ENCODE results near the gene MYO7A. TPM values are rescaled to one million over a fixed set of nuclear protein-coding genes. Genes with fewer than 3 reads are reported as not detected.

The MYO7A gene
- total and polyA plus RNA-seq, 2 of the 8 experiments (the other 6 are each of a cell fraction or from before 2014, with no cell fraction given), result 1.5 to 1.9 TPM

- TF ChIP-seq USF2 (IDR thresholded peaks at IDR 0.05; ENCODE audit: low read length) (no peak), TEAD4 (IDR thresholded peaks at IDR 0.05; ENCODE audit: low read depth, low read length) (no peak), BCL11A (IDR thresholded peaks at IDR 0.05; ENCODE audit: low read depth in 2 of 2, low read length in 2 of 2) (no peak), BACH1 (IDR thresholded peaks at IDR 0.05; ENCODE audit: low read length) (no peak), KDM1A (IDR thresholded peaks at IDR 0.05; ENCODE audit: borderline replicate concordance, low read length) (no peak), HDAC2 (IDR thresholded peaks at IDR 0.05; ENCODE audit: borderline replicate concordance in 1 of 2, low read depth in 2 of 2, low read length in 2 of 2) (no peak)
These were observed 65.1 kb downstream of the MYO7A start (continued) for GRCh38 chr11:77193167-77193566.
